ENCODE data around the gene ITPRID2. TPM values are rescaled to one million over a fixed set of nuclear protein-coding genes. Genes with fewer than 3 reads are reported as not detected.
A peak's percentile ranks its signal among the peaks of the same experiment; 100 is the strongest.

Gene ITPRID2
- total and polyA plus RNA-seq, 4 donors, result 59.5 to 167 (median 112) TPM

DNA sequence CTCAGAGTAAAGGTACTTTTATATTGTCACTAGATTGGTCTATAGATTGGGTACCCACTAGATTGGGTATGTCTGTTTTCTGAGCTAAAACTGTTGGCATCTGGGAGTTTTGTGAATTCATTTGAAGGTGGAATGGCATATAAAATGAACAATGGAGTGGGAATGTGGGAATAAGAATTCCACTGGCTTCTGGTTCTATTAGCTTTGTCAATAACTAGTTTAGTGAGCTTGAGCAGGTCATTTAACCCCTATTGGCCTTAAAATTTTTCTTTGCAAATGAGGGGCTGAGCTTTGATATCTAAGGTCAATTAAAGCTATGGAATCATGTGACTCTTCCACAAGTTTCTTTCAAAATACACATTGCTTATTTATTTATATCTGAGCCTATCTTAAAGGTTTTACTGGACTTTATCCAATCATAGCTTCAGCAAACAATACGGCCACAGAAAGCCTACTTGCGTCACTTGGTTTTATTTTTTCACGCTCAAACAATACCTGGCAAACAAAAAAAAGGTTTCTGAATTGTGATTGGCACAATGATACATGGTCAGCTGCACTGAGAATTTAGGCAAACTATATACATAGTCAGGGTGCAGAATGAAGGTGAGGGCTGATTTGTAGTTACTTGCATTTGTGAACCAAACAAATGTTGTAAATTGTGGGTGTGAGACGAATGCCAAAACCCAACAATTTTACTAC is 28.8 kb upstream of the ITPRID2 start:
- H3K27ac ChIP-seq (ENCODE audit: low read depth in 1 of 2, low read length in 1 of 2), result no peak overlapping the region
- DNase-seq, result no peak

DNA sequence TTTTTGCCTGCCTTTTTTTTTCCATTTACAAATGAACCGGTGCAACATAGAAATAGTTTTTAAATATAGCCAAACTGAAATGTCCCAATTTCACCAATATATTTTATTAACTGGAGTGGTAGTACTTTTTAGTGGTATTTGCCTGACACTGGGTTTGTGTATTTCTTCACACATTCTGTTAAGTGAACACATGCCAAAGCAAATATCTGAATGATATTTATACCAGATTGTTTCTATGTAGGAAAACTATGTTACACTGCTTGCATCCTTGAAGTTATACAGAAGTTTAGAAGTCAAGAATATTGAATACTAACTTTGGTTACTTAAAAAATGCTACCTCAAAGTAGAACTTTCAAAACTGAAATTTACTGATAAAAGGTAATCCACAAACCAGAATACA is 19.4 kb upstream of the ITPRID2 start:
- WGBS, 2 donors, result 65 to 92% methylated on average over 1 of the region's 1 CpG

More for the DNA sequence above, 28.8 kb upstream of the ITPRID2 start:
- Histone ChIP-seq H3K9ac (ENCODE audit: insufficient read depth in 1 of 2, low read length in 2 of 2) (no peak overlapping the region), H3K4me3 (no peak overlapping the region), H3K27me3 (ENCODE audit: control insufficient read depth in 3 of 3, insufficient read depth in 3 of 3, low read length in 2 of 3) (peaks cover 0 to 2% (median 0%) of the 10 kb centered on the region in 3 donors), H3K36me3 (ENCODE audit: control insufficient read depth in 4 of 4, insufficient read depth in 4 of 4, low read length in 4 of 4) (no peaks in the 10 kb centered on the region), H3K9me3 (ENCODE audit: control insufficient read depth in 4 of 4, insufficient read depth in 3 of 4, low read length in 3 of 4) (no peaks in the 10 kb centered on the region), H3K4me1 (ENCODE audit: control insufficient read depth in 5 of 5, insufficient read depth in 5 of 5, low read length in 5 of 5) (no peaks in the 10 kb centered on the region)
- 92 to 96% methylated on average over 4 of the region's 4 CpGs for WGBS, 2 donors
- TF ChIP-seq, protein P1, sequence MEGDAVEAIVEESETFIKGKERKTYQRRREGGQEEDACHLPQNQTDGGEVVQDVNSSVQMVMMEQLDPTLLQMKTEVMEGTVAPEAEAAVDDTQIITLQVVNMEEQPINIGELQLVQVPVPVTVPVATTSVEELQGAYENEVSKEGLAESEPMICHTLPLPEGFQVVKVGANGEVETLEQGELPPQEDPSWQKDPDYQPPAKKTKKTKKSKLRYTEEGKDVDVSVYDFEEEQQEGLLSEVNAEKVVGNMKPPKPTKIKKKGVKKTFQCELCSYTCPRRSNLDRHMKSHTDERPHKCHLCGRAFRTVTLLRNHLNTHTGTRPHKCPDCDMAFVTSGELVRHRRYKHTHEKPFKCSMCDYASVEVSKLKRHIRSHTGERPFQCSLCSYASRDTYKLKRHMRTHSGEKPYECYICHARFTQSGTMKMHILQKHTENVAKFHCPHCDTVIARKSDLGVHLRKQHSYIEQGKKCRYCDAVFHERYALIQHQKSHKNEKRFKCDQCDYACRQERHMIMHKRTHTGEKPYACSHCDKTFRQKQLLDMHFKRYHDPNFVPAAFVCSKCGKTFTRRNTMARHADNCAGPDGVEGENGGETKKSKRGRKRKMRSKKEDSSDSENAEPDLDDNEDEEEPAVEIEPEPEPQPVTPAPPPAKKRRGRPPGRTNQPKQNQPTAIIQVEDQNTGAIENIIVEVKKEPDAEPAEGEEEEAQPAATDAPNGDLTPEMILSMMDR (IDR thresholded peaks at IDR 0.05; ENCODE audit: control extremely low read depth, extremely low read depth), result no peak
- no peak for ATAC-seq (ENCODE audit: insufficient read depth, low FRiP score)

DNA sequence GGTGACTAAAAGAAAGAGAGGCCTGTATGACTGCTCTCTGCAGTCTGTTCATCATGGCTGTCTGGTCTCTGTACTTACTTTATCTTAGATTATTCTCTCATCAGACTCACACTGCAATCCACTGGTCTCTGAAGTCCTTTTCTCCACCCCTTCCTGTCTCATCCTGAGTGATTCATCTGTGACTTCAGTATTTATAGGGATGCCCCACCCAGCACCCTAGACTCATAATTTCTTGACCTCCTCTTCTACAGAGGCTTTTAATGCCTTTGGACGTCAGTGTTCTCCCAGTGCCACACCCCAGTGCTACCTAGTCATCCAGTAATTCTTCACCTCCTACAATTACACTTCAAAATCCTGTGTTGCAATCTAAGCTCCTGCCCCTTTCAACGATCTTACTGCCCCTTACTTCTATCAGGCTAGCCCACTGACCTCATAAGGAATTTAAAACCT is 14.9 kb upstream of the ITPRID2 start:
- 44 to 58% methylated on average over 2 of the region's 2 CpGs for WGBS, 2 donors
- ATAC-seq (ENCODE audit: insufficient read depth, low FRiP score) (peak; percentile 53), DNase-seq (no peak)
- TF ChIP-seq, protein P1 (IDR thresholded peaks at IDR 0.05; ENCODE audit: control extremely low read depth, extremely low read depth), result no peak
- no peak overlapping the region for H3K4me3 ChIP-seq
- peaks cover 0 to 2% (median 0%) of the 10 kb centered on the region in 5 donors for H3K4me1 ChIP-seq (ENCODE audit: control insufficient read depth in 5 of 5, insufficient read depth in 5 of 5, low read length in 5 of 5)
- H3K36me3 ChIP-seq (ENCODE audit: control insufficient read depth in 4 of 4, insufficient read depth in 4 of 4, low read length in 4 of 4), result no peaks in the 10 kb centered on the region
- no peaks in the 10 kb centered on the region for H3K9me3 ChIP-seq (ENCODE audit: control insufficient read depth in 4 of 4, insufficient read depth in 3 of 4, low read length in 3 of 4)
- no peak overlapping the region for H3K9ac ChIP-seq (ENCODE audit: insufficient read depth in 1 of 2, low read length in 2 of 2)
- H3K27ac ChIP-seq (ENCODE audit: low read depth in 1 of 2, low read length in 1 of 2), result no peak overlapping the region
- H3K27me3 ChIP-seq (ENCODE audit: control insufficient read depth in 3 of 3, insufficient read depth in 3 of 3, low read length in 2 of 3), result no peaks in the 10 kb centered on the region

More for the DNA sequence above, 19.4 kb upstream of the ITPRID2 start:
- Histone ChIP-seq H3K4me3 (no peak overlapping the region), H3K27me3 (ENCODE audit: control insufficient read depth in 3 of 3, insufficient read depth in 3 of 3, low read length in 2 of 3) (no peaks in the 10 kb centered on the region), H3K27ac (ENCODE audit: low read depth in 1 of 2, low read length in 1 of 2) (no peak overlapping the region), H3K4me1 (ENCODE audit: control insufficient read depth in 5 of 5, insufficient read depth in 5 of 5, low read length in 5 of 5) (peaks cover 0 to 2% (median 0%) of the 10 kb centered on the region in 5 donors), H3K9me3 (ENCODE audit: control insufficient read depth in 4 of 4, insufficient read depth in 3 of 4, low read length in 3 of 4) (no peaks in the 10 kb centered on the region), H3K36me3 (ENCODE audit: control insufficient read depth in 4 of 4, insufficient read depth in 4 of 4, low read length in 4 of 4) (no peaks in the 10 kb centered on the region), H3K9ac (ENCODE audit: insufficient read depth in 1 of 2, low read length in 2 of 2) (no peak overlapping the region)
- no peak for DNase-seq
- ATAC-seq (ENCODE audit: insufficient read depth, low FRiP score), result no peak
- TF ChIP-seq, protein P1 (IDR thresholded peaks at IDR 0.05; ENCODE audit: control extremely low read depth, extremely low read depth), result no peak

All from lung (tissue), 12 donors.